CD1c-positive myeloid dendritic cell (primary cell): ENCODE data around the gene ELFN1.

ENCODE experiments used
- DNase-seq: peaks from one replicate; pipeline ENCODE4 v3.0.0-alpha.2; 2016; ENCODE audit errors: extremely low spot score

Gene ELFN1

DNA sequence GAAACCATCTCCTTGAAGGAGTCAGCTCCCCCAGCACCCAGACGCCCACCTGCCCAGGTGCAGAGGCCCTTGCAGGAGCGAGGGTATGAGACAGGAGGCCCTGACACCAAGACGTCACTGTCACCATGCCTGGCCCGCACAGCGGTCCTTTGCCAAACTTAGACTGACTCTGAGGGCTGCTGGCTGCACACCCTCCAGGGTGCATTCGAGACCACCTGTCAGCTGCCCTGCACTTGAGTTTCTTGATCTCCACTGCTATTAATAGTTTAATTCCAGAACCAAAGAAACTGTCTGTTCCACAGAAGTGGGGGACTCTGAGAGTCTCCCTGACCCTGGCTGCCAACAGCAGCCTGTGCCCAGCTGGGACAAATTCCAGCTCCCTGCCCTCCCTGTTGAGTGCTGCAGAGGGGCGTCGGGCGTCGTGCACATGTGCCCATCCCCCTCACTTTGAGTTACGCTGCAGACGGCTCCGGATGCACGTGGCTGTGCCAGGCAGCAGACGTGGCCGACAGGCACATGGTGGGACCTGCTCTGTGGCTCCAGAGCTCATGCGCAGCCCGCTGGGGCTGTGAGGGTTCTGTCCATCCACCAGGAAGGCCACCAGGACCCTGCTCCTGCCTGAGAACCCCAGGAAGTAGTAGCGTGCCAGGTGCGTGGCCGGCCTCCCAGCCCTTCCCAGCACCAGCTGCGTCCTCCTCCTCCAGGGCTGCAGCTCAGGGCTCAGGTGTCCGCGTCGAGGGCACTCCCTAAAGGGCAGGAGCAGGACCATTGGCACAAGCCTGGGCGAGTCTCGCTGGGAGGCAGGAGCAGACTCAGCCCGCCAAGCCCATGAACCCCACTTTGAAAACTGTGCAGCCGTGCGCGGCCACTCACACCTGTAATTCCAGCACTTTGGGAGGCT is 24.8 kb downstream of the ELFN1 start:
- DNase-seq = no peak

DNA sequence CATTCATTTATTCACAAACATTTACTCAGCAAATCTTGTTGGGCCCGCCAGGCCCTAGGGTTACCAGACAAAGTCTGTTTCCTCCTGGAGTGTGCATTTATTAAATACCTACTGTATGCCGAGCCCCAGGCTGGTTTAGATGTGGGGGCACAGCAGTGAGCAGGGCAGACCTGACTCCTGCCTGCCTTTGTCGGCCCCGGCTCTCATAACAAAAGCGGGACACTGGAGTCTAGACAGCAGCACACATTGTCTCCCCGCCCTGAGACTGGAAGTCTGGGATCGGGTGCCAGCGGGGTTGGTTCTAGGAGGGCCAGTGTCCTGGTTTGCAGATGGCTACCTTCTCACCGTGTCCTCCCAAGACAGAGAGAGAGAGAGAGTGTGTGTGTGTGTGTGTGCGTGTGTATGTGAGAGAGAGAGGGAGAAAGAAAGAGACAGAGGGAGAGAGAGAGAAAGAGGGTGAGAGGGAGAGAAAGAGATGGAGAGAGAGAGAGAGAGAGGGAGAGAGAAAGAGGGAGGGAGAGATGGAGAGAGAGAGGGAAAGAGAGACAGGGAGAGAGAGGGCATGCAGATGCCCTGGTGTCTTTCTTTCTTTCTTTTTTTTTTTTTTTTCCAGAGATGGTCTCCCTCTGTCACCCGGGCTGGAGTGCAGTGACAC is 25.9 kb downstream of the ELFN1 start:
- no peak for DNase-seq

DNA sequence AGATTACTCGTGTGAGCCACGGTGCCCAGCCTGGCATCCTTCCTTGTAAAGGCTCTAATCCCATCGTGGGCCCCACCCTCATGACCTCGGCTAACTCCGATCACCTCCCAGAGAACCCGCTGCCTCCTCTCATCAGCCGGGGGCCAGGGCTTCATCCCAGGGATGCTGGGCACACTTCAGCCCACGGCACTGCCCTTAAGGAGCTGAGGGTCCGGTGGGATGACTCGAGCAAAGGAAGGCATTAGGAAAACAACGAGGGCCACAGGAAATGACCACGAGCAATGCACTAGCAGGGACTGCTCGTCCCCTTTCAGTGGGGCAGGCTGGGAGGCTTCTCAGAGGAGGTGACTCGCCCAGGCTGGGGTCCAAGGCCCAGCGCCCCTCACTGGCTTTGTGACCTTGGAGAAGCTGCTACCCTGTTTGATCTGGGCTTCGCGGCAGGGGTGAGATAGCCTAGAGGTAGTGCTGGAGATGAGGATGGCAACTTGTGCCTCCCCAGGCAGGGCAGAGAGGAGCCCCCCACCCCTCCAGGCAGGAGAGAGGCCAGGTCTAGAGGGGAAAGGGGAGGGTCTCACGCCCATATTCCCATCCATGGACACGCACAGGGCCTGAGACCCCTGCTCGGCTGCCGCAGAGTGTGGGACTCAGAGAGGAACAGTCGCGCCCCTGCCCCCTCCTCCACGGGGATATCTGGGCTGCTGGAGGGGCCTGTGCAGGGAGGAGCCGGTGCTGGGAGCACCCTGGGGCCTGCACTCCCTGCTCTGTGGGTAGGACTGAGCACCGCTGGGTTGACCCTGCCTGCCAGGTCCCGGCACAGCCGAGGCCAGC is 26.8 kb downstream of the ELFN1 start:
- no peak for DNase-seq

DNA sequence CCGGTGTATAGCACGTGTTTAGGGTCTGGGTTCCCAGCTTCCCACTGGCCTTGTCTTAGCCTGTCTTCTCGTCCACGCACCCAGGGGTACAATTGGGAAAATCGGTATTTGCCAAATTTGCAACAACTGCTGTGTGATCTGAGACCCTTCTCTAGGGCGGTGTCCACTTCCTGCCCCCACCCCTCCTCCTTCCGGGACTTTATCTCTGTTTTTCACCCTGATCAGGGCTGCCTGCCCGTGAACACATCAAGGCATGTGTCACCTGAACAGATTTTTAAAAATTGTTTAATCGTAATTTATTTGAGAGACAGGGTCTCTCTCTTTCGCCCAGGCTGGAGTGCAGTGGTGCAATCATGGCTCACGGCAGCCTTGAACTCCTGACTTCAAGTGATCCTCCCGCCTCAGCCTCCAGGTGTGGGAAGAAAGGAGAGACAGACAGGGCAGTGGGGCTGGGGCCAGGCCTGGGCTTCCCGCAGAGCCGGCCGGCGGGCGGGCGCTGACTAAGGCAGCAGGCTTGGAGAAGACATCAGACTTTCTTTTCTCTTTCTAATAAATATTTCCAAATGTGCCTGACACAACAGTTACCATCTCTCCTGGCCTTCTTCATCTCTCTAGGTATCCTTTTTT is 27.5 kb downstream of the ELFN1 start:
- no peak for DNase-seq

DNA sequence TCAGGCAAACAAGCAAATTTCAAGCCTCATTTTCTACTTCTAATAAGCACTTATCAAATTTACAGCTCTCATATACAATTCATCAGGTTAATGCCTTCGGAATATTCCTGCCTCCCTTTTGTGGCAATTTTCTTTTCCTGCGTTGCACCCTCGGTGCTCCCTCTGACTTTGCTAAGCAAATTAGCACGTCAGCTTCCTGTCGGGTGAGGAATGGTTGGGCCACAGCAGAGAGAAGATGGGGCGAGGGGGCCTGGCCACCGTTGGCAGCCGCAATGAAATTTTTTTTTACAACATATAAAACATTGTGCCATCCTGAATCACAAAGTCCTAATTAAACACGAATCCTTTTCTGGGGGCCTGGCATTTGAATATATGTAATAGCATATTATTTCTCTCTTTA is 28.1 kb downstream of the ELFN1 start:
- no peak for DNase-seq

DNA sequence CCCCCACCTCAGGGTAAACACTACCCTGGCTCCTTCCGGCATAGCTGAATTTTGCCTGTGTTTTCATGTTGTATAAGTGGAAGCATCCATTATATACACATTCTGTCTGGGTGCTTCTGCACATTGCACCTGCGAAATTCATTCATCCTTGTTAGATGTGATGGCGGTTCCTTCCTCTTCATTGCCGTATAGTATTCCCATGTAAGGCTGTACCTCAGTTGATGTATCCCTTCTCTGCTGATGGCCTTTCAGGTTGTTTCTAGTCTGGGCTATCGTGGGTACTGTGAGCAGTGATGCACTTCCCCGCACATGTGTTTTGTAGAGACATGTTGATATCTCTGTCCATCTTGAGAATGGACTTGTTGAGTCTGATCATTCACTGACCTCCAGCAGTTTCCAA is 28.9 kb downstream of the ELFN1 start:
- no peak for DNase-seq

DNA sequence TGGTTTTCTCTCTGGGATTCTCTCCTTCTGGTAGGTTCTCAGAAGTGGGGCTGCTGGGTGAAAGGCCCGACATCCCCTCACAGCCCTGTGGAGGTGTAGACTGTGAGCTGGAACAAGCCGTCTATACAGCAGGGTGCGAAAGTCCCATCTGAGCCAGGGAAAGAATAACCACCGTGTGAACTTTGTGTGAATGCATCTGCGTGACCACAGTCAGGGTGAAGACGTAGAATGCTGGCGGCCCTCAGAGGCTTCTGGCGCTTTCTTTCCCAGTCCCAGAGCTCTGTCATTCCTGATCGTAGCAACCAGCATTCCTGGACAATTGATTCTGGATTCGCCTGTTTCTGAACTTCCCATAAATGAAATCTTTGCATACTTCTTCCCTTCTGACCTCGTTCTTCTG is 30.0 kb downstream of the ELFN1 start:
- DNase-seq = no peak

DNA sequence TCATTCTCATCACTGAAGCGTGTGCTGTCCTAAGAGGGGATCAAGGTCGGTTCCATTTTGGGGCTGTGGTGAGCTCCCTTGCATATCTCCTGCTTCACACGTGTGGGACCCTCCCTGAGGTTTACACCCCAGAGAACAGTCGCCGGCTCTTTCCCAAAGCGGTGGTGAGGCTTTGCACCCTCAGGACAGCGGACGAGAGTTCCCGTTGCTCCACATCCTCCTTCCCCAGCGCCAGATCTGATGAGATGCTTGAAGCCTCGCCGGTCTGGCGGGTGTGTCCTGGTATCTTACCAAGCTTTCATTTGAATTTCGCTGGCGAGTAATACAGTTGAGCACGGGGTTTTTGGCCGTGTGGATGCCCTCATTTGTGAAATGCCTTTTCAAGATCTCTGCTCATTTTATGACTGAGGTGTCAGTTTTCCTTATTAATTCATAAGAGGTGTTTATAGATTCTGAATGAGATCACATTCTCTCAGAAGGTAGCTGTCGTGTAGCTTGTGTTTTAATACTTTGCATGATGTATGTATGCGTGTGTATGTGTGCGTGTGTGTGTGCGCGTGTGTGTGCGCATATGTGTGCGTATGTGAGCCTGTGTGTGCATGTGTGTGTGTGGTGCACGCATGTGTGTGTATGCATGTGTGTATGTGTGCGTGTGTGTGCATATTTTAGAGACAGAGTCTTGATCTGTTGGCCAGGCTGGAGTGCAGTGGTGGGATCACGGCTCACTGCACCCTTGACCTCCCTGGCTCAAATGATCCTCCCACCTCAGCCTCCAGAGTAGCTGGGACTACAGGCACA is 30.7 kb downstream of the ELFN1 start:
- no peak for DNase-seq

DNA sequence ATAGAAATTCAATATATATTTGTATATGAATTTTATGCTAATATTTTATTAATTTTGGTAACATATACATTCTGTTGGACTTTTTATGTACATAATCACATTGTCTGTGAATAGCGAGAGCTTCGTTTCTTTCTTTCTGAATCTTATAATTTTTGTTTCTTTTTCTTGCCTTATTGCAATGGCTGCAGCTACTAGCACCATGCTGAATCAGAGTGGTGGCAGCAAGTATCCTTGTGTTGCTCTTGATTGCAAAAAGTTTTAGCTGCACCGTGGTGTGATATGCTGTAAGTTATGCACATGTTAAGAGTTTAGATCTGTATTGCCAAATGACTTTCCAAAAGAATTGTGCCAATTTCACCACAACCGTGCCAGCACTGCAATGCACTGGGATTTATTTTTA is 32.6 kb downstream of the ELFN1 start:
- DNase-seq = no peak

DNA sequence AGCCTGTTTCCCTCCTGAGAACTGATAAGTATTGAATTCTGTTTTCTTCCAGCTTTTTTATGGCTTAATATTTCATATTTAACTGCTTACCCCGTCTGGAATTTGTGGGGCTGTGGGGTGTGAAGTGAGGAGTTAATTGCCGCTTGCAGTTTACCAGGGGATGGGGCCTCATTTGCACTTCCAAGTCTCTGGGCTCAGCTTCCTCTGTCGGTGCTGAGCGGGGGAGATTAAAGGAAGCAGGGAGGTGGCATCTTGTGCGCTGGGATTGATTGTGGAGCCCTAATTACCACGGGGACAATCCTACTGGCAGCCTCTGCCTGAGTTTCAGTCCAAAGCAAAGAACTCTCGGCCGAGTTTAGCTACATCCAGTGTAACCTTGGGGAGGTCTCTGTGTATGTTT is 33.4 kb downstream of the ELFN1 start:
- no peak for DNase-seq

DNA sequence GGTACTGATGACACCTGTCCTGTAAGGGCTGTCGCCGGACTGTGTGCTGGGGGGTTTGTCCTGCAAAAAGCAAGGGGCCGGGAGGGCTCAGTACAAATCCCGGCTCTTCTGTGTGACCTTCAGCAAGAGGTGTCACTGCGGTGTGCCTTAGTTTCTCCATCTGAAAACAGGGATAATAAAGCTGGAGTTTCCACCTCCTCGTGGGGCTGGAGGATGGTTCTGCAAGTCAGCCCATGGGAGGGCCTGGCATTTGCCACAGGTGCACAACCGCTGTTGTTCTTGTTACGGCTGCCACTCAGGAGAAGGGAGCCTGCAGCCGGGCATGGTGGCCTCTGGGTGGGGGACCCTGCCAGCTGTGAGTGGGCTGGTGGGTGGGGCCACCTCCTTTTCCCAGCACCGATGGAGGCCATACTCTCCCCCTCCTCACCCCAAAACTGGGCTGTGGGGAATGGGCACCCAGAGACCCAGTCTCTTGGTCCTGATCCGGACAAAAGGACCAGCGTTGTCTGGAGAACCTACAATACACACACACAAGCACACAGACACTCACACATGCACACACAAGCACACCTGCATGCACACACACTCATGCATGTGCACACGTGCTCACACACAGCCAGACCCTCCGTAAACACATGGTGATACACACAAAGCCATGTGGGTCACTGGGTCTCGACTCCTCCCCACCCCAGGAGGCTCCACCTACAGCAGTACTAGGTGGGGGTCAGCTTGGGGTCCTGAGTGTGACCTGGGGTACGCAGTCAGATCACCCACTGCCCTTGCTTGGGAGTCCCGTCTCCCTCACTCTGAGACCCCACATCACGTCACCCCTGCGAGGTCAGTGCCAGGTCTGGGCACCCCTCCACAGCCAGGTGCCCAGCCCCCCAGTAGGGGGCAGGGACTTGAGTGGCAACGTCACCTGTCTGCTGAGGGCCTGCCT is 34.1 kb downstream of the ELFN1 start:
- no peak for DNase-seq

DNA sequence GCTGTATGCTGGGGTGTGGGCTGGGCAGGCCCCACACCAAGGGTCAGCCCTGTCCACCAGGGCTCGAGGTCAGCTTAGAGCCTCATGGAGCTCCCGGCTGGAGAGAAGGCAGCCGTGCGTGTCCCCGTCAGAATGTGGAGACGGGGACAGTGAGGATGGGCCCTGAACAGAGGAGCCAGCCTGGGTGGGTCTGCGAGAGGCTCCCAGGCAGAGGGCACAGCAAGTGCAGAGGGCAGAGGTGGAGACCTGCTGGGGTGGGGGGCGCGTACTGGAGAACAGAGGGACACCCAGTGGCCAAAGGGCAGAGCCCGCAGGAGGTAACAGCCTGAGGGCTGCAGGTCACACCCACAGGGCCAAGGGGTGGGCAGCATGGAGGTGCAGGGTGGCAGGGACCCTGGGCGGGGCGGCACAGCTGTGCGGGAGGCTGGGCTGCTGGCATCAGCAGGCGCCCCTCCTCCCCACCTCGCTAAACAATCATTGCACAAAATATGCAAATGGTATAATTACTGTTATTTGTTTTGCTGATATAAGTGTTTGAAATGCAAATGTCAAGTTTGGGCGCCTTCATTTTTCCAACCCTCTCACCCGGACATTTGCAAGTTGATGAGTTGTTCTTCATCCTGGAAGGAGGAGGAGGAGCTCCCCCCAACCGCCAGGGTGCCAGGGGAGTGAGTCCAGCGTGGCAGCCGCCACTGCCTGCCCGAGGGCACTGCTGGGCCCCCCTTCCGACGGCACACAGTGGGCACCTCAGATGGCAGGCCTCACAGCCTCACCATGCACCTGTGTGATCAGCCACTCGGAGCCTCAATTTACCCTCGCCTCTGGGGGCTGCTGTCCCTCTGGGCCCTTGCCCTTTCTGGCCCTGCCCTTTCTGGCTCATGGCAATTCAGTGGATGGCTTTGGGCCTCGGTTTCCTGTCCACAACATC is 35.0 kb downstream of the ELFN1 start:
- no peak for DNase-seq

DNA sequence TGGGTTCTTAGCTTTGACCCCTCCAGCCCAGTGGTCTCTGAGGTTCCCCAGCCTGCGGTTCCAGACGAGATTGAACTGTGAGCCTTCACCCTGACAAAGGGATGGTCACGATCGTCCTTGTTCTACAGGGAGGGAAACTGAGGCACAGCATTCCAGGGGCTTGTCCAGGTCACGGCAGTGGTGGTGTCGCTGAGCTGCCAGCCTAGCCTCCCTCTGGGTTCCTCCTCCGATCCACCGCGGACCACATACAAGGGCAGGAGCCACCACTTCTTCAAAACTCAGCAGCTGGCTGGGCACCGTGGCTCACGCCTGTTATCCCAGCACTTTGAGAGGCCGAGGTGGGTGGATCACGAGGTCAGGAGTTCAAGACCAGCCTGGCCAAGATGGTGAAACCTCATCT is 35.8 kb downstream of the ELFN1 start:
- DNase-seq = no peak

DNA sequence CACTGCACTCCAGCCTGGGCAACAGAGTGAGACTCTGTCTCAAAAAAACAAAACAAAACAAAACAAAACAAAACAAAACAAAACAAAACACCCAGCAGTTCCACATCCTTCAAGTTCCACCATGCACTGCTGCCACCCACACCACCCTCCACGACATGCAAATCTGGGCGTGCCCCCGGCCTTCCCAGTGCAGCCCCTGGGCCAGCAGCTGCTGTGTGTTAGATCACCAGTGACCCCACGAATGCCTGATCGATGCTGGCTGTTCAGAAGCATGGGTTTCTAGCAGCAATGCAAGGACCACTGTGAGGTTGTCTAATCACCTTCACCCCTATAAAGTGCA is 36.3 kb downstream of the ELFN1 start:
- no peak for DNase-seq

DNA sequence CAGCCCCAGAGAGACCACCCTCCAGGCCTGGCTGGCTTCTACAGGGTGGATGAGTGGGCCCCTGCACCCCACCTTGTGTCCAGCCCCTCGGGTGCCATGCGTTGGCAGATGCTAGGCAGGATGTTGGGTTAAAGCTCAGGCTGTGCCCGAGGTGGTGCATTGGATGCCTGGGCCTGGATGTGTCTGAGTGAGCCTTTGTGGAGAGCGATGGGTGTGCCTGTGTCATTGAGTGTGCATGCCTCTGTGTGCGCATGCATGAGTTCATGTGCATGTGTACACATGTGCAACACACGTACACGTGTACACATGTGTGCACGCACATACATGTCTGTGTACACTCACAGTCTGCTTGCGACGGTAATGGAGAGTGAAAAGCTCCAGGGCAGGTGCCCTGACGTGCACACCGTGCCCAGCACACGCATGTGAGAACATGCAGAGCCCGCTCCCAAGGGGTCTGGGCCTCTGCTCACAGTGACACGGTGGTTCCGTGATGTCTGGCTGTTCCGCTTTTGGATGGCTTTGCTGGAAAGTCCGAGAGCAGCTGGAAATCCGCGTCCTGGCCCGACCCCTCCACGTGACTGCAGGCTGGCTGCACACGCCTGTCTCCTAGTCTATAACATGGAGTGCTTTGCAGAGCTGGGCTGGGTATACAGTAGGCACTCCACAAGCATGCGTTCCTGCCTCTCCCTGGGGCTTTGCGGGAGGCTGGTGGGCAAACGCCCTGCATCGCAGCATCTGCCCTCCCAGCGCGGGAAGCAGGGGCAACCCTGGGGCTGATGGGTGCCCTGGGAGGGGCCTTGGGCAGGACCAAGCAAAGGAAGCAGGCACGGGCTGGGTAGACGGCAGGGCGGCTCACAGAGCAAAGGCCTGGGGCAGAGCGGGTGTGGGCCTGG is 36.9 kb downstream of the ELFN1 start:
- no peak for DNase-seq

DNA sequence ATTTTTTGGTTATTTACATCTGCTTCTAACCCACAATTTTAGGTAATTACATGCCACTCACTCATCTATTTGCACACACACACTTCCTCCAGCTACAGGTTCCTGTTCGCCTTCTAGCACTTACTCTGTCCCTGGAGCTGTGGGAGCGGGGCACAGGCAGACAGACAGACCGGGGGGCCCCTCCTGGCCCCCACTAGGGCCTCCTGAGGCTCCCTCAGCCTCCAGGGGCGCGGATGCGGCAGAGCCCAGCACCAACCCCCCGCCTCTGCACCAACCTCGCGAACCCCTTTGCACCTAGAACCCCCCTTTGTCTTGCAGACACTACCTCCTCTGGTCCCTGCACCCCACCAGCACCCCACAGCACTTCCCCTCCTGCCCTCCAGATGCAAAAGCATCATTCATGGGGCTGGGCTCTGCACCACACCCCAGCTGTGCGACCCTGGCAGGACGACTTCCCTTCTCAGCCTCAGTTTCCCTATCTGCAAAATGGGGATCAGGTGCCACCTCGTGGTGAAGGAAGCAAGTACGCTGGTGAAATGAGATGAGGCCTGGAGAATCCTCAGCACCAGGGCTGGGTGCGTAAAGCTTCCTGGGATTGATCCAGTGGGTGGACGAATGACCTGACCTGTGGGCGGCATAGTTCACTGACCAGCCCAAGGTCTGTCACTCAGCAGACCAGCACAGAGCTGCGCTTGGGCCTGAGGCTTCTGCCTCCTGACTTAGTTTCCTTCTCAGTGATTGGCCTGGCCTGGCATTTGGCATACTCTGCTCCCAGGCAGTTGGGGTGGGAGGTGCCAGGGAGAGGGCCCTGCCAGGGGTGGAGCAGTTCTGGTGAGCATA is 37.9 kb downstream of the ELFN1 start:
- DNase-seq = no peak

DNA sequence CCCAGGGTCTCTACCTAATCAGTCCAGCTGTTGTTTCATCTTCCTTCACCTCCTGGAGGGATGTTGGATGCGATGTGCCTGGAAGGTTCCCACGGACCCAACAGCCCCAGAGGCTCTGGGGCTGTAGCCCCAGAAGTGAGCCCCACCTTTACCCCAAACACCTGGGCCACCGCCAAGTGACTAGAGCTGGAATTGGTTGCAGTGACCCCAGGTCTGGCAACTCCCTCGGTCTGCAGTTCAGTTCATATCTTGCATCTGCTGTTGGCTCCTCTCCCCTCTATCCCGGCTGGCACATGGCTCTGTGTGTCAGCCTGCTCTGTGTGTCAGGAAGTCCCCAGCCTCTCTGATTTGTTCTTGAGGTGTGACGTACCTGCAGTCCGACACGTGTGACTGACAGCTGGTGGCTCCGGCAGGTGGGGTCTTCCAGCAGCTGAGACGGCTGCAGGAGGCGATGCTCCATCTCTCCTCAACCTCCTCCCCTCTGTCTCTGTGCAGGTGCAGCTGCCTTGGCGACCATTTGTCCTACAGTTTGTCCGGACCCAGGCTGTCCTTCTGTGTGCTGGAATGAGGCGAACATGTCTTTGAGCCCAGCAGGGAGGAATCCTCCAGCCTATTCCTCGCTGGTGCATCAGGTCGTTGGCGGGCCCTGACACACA is 38.6 kb downstream of the ELFN1 start:
- no peak for DNase-seq
